Activated T-helper 2 cell treated with anti-CD3 and anti-CD28 coated beads, Interferon-gamma antibody, Interleukin-2, Interleukin-4, amounts not matched to agents 10 μg/mL and 5 μg/mL and 100 μg/mL, durations not matched to agents 14 hours and 24 hours and 36 hours (primary cell): ENCODE data around the gene REST. TPM values are rescaled to one million over a fixed set of nuclear protein-coding genes. Genes with fewer than 3 reads are reported as not detected.

Experiments
- DNase-seq: peaks from one replicate; pipeline ENCODE4 v3.0.0; 2021; ENCODE audit warnings: low spot score
- H3K27ac Mint-ChIP-seq: one replicate; pipeline ENCODE4 v1.8.0; 2021; ENCODE audit warnings: mixed read lengths
- H3K27me3 Mint-ChIP-seq: one replicate; pipeline ENCODE4 v1.8.0; 2021; ENCODE audit warnings: low read depth, mixed read lengths
- H3K36me3 Mint-ChIP-seq: one replicate; pipeline ENCODE4 v1.8.0; 2021; ENCODE audit warnings: low read depth, mixed read lengths
- H3K4me1 Mint-ChIP-seq: one replicate; pipeline ENCODE4 v1.8.0; 2021; ENCODE audit warnings: low read depth, mixed read lengths
- H3K4me3 Mint-ChIP-seq: one replicate; pipeline ENCODE4 v1.8.0; 2021; ENCODE audit warnings: low read depth, mild to moderate bottlenecking, moderate library complexity, mixed read lengths
- H3K9me3 Mint-ChIP-seq: one replicate; pipeline ENCODE4 v1.8.0; 2021; ENCODE audit warnings: mixed read lengths
- intact Hi-C: fragments of 100-400 bp; cut with micrococcal nuclease; formaldehyde crosslinking; loops from one replicate; pipeline ENCODE4 v1.15.1; 2023
- total RNA-seq: library from RNA; stranded (reverse); gene quantifications from 2 replicates; pipeline ENCODE4 v1.2.3, GENCODE V29; 2022

REST gene, protein sequence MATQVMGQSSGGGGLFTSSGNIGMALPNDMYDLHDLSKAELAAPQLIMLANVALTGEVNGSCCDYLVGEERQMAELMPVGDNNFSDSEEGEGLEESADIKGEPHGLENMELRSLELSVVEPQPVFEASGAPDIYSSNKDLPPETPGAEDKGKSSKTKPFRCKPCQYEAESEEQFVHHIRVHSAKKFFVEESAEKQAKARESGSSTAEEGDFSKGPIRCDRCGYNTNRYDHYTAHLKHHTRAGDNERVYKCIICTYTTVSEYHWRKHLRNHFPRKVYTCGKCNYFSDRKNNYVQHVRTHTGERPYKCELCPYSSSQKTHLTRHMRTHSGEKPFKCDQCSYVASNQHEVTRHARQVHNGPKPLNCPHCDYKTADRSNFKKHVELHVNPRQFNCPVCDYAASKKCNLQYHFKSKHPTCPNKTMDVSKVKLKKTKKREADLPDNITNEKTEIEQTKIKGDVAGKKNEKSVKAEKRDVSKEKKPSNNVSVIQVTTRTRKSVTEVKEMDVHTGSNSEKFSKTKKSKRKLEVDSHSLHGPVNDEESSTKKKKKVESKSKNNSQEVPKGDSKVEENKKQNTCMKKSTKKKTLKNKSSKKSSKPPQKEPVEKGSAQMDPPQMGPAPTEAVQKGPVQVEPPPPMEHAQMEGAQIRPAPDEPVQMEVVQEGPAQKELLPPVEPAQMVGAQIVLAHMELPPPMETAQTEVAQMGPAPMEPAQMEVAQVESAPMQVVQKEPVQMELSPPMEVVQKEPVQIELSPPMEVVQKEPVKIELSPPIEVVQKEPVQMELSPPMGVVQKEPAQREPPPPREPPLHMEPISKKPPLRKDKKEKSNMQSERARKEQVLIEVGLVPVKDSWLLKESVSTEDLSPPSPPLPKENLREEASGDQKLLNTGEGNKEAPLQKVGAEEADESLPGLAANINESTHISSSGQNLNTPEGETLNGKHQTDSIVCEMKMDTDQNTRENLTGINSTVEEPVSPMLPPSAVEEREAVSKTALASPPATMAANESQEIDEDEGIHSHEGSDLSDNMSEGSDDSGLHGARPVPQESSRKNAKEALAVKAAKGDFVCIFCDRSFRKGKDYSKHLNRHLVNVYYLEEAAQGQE
- total RNA-seq, result 44.5 and 47.7 TPM in 2 replicates

DNA sequence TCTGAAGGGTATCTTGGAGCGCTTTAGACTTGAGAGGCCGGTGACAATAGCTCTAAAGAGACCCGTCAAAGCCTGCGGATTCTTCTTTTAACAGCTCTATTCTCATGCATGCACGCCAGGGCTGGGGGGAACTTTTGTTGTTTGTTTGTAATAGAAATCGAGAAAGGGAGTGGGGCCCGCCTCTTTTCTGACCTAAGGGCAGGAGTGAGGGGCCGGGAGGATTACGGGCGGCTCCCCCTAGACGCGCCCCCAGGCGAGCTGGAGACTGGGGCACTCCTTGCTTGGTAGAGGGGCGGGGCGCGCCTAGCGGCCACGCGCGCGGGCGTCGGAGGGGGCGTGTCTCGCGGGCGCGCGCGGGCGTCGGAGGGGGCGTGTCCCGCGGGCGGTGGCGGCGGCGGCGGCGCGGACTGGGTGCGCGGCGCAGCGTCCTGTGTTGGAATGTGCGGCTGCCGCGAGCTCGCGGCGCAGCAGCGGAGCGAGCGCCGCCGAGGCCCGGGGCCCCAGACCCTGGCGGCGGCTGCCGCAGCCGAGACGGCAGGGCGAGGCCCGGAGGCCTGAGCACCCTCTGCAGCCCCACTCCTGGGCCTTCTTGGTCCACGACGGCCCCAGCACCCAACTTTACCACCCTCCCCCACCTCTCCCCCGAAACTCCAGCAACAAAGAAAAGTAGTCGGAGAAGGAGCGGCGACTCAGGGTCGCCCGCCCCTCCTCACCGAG is at the start of gene REST:
Gene REST, plus strand, starts transcription at position 412 of the 717 bp plus-strand sequence. CDS start 2,739 bp downstream, outside the sequence.
- Mint-ChIP-seq H3K9me3 (no peaks in the 10 kb centered on the region), H3K27ac (peak within 1 kb of the TSS; percentile 72), H3K4me1 (peaks cover 34% of the 10 kb centered on the region), H3K36me3 (peaks cover 18% of the 10 kb centered on the region), H3K4me3 (peak within 1 kb of the TSS; percentile 84), H3K27me3 (peaks cover 10% of the 10 kb centered on the region)
- intact Hi-C loops, result loop anchor here (2.0 to 5.0 kb wide), 3 partner anchors 105 to 959 kb away; partner anchors contain the start of genes CEP135, PAICS and PPAT
- DNase-seq, result peak; percentile 78

DNA sequence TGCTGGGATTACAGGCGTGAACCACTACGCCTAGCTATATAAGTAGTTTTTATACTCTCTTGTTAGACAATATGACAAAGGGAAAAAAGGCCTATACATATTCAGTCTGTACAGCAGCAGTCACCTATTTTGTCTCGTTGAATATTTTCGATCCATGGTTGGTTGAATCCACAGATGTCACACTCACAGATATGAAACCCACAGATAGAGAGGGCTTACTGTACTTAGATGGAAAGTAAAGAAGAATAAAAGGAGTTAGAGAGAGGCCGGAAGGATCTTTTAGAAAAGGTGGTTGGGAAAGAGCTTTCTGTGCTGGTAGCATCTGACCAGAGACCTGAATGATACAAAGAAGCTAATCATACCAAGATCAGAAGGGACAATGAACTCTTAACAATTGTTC is 47.9 kb upstream of the REST start:
- Mint-ChIP-seq H3K9me3 (no peaks in the 10 kb centered on the region), H3K36me3 (no peaks in the 10 kb centered on the region), H3K4me3 (no peak overlapping the region), H3K27ac (no peak overlapping the region), H3K4me1 (peaks cover 12% of the 10 kb centered on the region), H3K27me3 (peaks cover 24% of the 10 kb centered on the region)
- intact Hi-C loops, result loop anchor here (2.0 kb wide), 1 partner anchor 55 kb away; no protein-coding TSS in a partner anchor
- no peak for DNase-seq

DNA sequence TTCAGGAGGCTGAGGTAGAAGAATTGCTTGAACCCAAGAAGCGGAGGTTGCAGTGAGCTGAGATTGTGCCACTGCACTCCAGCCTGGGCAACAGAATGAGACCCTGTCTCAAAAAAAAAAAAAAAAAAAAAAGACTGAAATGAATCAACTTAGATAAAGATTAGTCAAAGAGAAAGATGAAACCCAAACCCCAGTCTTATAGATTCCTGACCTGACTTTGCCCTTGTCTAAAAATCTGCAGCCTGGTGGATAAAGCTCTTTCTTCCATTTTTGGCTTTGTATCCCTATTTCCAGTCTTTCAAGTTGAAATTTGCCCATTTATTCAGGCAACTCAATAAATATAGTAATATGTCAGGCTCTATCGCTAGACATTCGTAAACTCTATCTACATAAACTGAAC is 46.9 kb upstream of the REST start:
- H3K9me3 Mint-ChIP-seq, result no peaks in the 10 kb centered on the region
- H3K27me3 Mint-ChIP-seq, result peaks cover 23% of the 10 kb centered on the region
- intact Hi-C loops, result loop anchor here (2.0 kb wide), 1 partner anchor 56 kb away; no protein-coding TSS in a partner anchor
- H3K4me3 Mint-ChIP-seq, result no peak overlapping the region
- H3K4me1 Mint-ChIP-seq, result peaks cover 12% of the 10 kb centered on the region
- no peaks in the 10 kb centered on the region for H3K36me3 Mint-ChIP-seq
- no peak for DNase-seq
- H3K27ac Mint-ChIP-seq, result no peak overlapping the region

DNA sequence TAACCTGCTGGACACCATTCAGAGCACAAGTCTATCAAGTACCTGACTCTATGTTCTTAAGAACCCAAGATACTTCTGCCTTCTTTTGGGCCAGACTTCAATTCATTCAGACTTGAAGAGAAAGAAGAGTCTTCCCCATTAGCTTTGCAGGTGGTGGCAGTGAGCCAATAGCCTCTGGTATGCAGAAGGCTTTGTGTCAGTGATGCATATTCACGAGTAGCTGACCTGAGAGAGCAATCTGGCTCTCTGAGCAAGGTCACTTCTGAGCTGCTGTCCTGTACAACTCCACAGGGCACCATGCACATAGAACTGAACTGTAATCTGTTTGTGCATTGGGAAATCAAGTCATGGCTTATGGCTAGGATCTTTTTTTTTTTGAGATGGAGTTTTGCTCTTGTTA is 46.3 kb upstream of the REST start:
- peaks cover 12% of the 10 kb centered on the region for H3K4me1 Mint-ChIP-seq
- no peaks in the 10 kb centered on the region for H3K9me3 Mint-ChIP-seq
- intact Hi-C loops, result loop anchor here (2.0 kb wide), 1 partner anchor 57 kb away; no protein-coding TSS in a partner anchor
- H3K27ac Mint-ChIP-seq, result no peak overlapping the region
- H3K27me3 Mint-ChIP-seq, result peaks cover 21% of the 10 kb centered on the region
- no peak overlapping the region for H3K4me3 Mint-ChIP-seq
- no peak for DNase-seq
- H3K36me3 Mint-ChIP-seq, result no peaks in the 10 kb centered on the region

DNA sequence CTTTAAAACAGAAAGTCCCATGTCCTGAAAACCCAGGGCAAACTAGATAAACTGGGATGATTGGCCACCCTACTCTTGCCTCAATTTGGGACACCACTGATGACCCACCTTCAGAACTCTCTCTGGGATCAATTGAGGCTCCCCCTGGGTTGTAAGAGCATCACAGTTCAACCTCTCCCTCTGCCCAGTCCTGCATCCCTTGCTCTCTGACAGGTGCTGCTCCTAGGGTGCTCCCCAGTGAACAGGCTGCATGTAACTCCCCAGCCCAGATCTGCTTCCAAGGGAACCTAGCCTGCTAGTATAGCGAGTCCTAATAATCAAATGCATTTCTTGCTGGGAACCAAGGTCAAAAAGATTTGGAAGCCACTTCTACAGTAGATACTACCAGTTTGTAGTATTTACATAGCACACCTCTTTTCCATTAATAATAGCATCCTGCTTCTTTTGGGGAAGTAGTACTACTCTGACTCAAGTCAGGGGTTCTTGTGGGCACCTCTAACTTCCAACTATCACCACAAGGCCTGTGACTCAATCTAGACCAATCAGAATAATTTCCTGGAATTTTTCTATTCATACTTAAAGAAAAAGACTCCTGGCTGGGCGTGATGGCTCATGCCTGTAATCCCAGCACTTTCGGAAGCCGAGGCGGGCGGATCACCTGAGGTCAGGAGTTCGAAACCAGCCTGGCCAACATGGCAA is 44.1 kb upstream of the REST start:
- H3K9me3 Mint-ChIP-seq, result no peaks in the 10 kb centered on the region
- intact Hi-C loops, result no loop called here
- DNase-seq, result no peak
- no peak overlapping the region for H3K4me3 Mint-ChIP-seq
- no peaks in the 10 kb centered on the region for H3K36me3 Mint-ChIP-seq
- H3K27ac Mint-ChIP-seq, result no peak overlapping the region
- peaks cover 12% of the 10 kb centered on the region for H3K4me1 Mint-ChIP-seq
- H3K27me3 Mint-ChIP-seq, result peaks cover 11% of the 10 kb centered on the region

DNA sequence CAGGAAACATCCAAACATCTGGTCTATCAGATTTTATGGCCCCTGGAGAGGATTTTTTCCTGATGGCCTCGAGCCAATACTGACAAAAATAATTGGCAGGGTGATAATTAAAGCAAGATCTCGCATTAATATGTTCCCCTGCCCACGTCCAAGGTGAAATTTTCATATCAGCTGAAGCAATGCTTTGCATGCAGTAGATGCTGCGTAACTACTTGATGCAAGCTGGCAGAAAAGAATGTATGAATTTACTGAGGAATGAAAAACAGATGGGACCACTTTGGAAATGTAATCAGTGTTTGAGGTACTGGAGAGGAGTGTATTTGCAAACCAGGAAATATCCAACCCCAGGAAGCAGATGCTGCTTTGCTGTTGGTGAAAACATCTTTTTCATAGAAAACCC is 36.8 kb upstream of the REST start:
- Mint-ChIP-seq H3K27me3 (peaks cover 12% of the 10 kb centered on the region), H3K36me3 (no peaks in the 10 kb centered on the region), H3K9me3 (no peaks in the 10 kb centered on the region), H3K4me3 (no peak overlapping the region), H3K4me1 (peaks cover 2% of the 10 kb centered on the region), H3K27ac (no peak overlapping the region)
- DNase-seq, result no peak
- intact Hi-C loops, result no loop called here

DNA sequence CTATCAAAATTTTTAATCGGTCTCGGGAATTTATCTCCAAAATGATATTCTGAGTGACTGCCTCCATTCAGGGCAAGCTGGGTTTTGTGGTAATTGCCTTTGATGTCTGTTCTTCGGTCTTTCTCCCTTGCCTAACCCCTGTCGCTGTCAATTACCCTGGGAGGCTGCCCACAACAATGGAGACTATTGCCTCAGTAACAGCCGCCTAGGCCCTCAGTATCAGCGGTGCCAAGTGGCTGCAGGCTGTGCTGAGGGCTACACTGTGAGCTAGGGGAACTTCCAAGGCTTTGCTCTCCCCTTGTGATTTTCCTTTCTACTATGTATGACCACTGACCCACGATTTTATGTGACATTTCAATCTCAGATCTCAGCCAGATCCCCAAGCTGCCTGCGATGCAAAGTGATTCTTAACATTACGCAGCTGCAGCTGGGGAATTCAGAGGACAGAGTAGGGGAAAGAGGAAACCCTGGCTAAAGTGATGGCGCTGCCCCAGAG is 36.3 kb upstream of the REST start:
- intact Hi-C loops, result no loop called here
- Mint-ChIP-seq H3K27me3 (peaks cover 12% of the 10 kb centered on the region), H3K27ac (no peak overlapping the region), H3K9me3 (no peaks in the 10 kb centered on the region), H3K4me1 (peaks cover 2% of the 10 kb centered on the region), H3K4me3 (no peak overlapping the region), H3K36me3 (no peaks in the 10 kb centered on the region)
- no peak for DNase-seq

DNA sequence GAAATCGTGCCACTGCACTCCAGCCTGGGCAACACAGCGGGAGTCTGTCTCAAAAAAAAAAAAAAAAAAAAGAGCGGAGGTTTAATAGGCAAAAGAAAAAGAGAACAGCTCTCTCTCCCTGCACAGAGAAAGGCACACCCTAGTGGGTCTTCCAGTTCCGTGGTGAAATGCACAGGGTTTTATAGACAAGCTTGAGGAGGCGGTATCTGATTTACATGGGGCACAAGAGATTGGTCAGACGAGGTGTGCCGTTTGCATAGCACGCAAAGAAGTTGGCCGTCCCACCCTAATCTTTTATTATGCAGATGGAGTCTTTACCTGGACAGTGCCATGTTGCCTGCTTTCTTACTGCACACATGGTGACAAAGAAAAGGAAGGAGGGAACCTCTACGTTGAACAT is 33.5 kb upstream of the REST start:
- H3K27ac Mint-ChIP-seq, result no peak overlapping the region

DNA sequence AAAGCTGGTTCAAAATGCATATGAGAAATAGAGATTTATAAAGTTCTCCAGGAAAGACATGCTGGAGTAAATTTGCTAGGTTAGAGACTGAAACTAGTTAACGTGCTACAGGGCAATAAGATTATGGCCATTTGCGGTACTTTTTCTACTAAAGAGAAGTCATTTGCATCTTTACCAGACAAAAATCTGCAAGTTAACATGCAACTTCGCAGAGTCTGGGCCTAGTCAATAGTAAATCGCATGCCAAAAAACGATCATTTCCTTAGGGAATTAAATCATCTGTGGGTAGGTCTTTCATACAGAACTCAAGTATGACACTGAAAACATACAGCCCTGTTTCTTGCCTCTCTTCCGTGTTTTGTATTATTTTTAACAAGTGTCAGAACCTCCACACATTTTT is 32.8 kb upstream of the REST start:
- Mint-ChIP-seq H3K9me3 (no peaks in the 10 kb centered on the region), H3K36me3 (no peaks in the 10 kb centered on the region), H3K27ac (no peak overlapping the region), H3K27me3 (peaks cover 8% of the 10 kb centered on the region), H3K4me3 (no peak overlapping the region), H3K4me1 (peaks cover 2% of the 10 kb centered on the region)
- DNase-seq, result no peak
- intact Hi-C loops, result no loop called here

More for the DNA sequence above, 33.5 kb upstream of the REST start:
- Mint-ChIP-seq H3K4me1 (peaks cover 2% of the 10 kb centered on the region), H3K27me3 (peaks cover 8% of the 10 kb centered on the region), H3K36me3 (no peaks in the 10 kb centered on the region), H3K9me3 (no peaks in the 10 kb centered on the region), H3K4me3 (no peak overlapping the region)
- no peak for DNase-seq
- intact Hi-C loops, result no loop called here

DNA sequence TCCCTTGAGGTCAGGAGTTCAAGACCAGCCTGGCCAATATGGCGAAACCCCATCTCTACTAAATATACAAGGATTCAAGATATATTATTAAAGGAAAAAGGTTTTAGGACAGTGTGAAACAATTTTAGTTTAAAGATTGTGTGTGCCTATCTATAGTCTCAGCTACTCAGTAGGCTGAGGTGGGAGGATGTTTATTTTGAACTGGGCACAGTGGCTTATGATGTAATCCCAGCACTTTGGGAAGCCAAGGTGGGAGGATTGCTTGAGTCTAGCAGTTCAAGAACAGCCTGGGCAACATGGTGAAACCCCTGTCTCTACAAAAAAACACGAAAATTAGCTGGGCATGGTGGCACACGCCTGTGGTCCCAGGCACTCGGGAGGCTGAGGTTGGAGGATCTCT is 31.4 kb upstream of the REST start:
- Mint-ChIP-seq H3K36me3 (no peaks in the 10 kb centered on the region), H3K4me1 (peaks cover 1% of the 10 kb centered on the region), H3K9me3 (no peaks in the 10 kb centered on the region), H3K4me3 (no peak overlapping the region), H3K27me3 (peaks cover 7% of the 10 kb centered on the region), H3K27ac (no peak overlapping the region)
- intact Hi-C loops, result no loop called here
- no peak for DNase-seq

DNA sequence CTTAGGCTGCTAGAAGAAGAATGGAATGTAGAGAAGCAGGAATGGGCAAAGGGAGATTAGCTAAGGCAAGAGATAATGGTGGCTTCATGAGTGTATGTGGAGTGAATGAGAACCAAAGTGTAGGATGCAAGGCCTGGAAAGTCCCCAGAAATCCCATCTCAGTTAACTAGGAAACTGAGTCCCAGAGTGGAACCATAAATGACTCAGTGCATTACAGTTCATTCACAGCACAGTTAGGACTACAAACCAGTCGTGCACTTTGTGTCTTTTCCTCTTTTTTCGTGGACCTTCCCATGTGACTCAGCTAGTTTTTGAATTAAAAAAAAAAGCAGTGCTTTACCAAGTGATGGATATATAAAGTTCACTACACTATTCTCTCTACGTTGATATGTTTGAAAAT is 27.7 kb upstream of the REST start:
- no peak overlapping the region for H3K27ac Mint-ChIP-seq
- DNase-seq, result no peak
- H3K9me3 Mint-ChIP-seq, result no peaks in the 10 kb centered on the region
- intact Hi-C loops, result no loop called here
- no peak overlapping the region for H3K4me3 Mint-ChIP-seq
- no peaks in the 10 kb centered on the region for H3K4me1 Mint-ChIP-seq
- no peaks in the 10 kb centered on the region for H3K27me3 Mint-ChIP-seq
- H3K36me3 Mint-ChIP-seq, result no peaks in the 10 kb centered on the region
